ENCODE data around the gene GARRE1.
"Not testable (repeated sequence)": the region's sequence is repeated elsewhere in the genome, so short reads cannot be mapped to it uniquely, and the experiment has no call there.

The GARRE1 gene

DNA sequence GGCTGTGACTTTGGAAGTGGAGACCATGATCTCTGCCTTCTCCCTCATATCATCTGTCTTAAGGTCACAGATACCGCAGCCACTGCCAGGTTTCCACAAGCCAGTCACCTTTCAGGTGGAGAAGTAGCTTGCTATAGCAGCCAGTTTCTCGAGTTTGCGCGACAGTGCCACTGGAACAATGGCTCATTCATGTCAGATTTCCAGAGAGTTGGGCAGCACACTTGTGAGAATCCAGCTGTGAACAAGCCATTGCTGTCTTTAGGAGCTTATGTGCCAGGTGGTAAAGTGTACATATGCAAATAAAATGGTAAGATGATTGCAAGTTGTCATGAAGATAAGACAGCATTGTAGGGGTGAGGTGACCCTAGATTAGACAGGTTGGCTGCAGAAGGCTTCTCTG is 22.3 kb downstream of the GARRE1 start:
- no peaks in the 10 kb centered on the region for H3K36me3 ChIP-seq (ENCODE audit: insufficient read depth, low read length)
- no peak overlapping the region for H3K27ac ChIP-seq (ENCODE audit: low read depth, low read length)
- no peak overlapping the region for H3K4me3 ChIP-seq (ENCODE audit: low read depth, low read length)
- H2AFZ ChIP-seq (ENCODE audit: low read length, unreplicated experiment): no peak overlapping the region
- no peaks in the 10 kb centered on the region for H3K27me3 ChIP-seq (ENCODE audit: insufficient read depth, low read length)
- H3K79me2 ChIP-seq (ENCODE audit: control insufficient read depth, insufficient read depth, low read length, unreplicated experiment): peaks cover 20% of the 10 kb centered on the region
- peaks cover 9% of the 10 kb centered on the region for H3K4me1 ChIP-seq (ENCODE audit: control insufficient read depth, insufficient read depth, low read length, unreplicated experiment)

DNA sequence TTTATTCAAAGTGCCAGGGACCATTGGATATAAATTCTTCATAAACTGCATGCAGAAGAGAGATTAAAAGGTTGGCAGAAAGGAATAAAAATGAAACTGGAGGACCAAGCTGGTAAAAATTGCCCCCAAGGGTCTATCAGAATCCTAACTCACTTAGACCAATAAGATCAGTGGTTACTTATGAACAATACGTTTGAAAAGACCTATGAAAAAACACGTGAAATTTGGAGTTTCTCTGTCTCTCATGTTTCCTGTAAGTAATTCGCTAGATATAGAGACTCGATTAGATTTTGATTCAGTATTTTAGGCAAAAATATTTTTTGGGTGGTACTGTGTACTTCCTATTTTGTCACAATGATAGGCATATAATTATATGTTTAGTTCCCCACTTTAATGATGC is 22.9 kb downstream of the GARRE1 start:
- Histone ChIP-seq H3K4me1 (ENCODE audit: control insufficient read depth, insufficient read depth, low read length, unreplicated experiment) (peaks cover 9% of the 10 kb centered on the region), H3K27ac (ENCODE audit: low read depth, low read length) (no peak overlapping the region), H3K79me2 (ENCODE audit: control insufficient read depth, insufficient read depth, low read length, unreplicated experiment) (peaks cover 20% of the 10 kb centered on the region), H3K27me3 (ENCODE audit: insufficient read depth, low read length) (no peaks in the 10 kb centered on the region), H3K4me3 (ENCODE audit: low read depth, low read length) (no peak overlapping the region), H3K36me3 (ENCODE audit: insufficient read depth, low read length) (no peaks in the 10 kb centered on the region), H2AFZ (ENCODE audit: low read length, unreplicated experiment) (no peak overlapping the region)

DNA sequence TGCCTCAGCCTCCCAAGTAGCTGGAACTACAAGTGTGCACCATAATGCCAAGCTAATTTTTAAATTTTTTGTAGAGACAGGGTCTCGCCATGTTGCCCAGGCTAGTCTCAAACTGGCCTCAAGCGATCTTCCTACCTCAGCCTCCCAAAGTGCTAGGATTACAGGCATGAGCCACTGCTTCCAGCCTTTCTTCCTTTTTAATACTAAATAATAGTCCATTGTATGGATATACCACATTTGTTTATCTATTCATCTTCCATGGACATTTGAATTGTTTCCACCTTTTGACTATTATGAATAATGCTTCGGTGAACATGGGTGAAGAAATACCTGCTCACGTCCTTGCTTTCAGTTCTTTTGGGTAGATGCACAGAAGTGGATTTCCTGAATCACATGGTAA is 24.4 kb downstream of the GARRE1 start:
- Histone ChIP-seq H3K27ac (ENCODE audit: low read depth, low read length) (no peak overlapping the region), H2AFZ (ENCODE audit: low read length, unreplicated experiment) (no peak overlapping the region), H3K79me2 (ENCODE audit: control insufficient read depth, insufficient read depth, low read length, unreplicated experiment) (peaks cover 15% of the 10 kb centered on the region), H3K4me3 (ENCODE audit: low read depth, low read length) (no peak overlapping the region), H3K36me3 (ENCODE audit: insufficient read depth, low read length) (no peaks in the 10 kb centered on the region), H3K4me1 (ENCODE audit: control insufficient read depth, insufficient read depth, low read length, unreplicated experiment) (peaks cover 5% of the 10 kb centered on the region), H3K27me3 (ENCODE audit: insufficient read depth, low read length) (no peaks in the 10 kb centered on the region)

DNA sequence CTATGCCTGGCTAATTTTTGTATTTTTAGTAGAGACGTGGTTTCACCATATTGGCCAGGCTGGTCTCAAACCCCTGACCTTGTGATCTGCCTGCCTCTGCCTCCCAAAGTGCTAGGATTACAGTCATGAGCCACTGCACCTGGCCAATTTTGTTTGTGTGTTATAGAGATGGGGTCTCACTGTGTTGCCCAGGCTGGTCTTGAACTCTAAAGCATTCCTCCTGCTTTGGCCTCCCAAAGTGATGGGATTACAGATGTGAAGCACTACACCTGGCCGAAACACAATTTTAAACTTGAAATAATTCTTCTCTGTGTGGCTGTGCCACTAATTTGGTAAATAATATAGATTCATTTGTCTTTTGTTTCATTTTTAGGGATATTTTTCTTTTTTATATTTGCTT is 27.1 kb downstream of the GARRE1 start:
- H3K4me3 ChIP-seq (ENCODE audit: low read depth, low read length); H2AFZ ChIP-seq (ENCODE audit: low read length, unreplicated experiment); H3K79me2 ChIP-seq (ENCODE audit: control insufficient read depth, insufficient read depth, low read length, unreplicated experiment); H3K36me3 ChIP-seq (ENCODE audit: insufficient read depth, low read length); H3K27ac ChIP-seq (ENCODE audit: low read depth, low read length); H3K4me1 ChIP-seq (ENCODE audit: control insufficient read depth, insufficient read depth, low read length, unreplicated experiment); H3K27me3 ChIP-seq (ENCODE audit: insufficient read depth, low read length): not testable (repeated sequence)

DNA sequence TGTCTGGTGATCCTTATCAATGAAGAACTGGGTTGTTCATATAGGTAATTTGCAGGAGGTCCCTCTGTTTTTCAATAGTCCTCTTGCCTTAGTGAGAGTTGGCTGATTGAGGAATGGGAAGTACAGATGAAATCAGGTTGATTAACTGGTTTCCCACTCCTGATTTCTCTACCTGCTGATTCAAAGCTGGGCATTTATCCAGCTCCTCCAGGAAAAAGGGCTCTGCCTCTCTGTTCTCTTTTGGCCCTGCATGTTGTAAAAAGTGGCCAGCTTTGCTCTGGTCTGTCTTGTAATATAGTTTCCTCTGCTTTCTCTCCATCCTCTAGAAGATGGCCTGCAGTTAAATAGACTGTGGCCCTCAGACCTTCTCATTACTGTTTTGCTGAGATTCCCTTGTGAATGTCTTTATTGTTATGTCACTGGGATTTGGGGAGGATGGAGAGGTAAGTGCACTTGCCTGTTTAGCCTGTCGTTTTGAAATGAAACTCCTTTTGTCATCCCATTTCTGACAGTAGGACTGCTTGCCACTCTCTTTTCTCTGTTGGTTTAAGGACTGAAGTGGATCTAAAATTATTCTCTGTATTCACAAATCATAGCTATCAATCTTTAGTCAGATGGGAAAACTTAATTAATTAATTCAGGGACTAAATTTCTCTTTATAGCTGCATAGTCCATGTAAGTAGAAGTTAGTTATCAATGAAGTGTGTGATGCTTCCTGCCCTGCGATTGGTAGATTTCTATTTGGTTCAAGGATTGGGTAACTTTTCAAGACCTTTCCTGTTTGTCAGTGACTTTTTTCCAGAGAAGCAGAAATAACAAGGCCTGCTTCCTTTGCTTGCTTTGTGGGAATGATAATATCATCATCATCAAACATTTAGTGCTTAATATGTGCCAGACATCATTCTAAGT is 28.5 kb downstream of the GARRE1 start:
- H3K27ac ChIP-seq (ENCODE audit: low read depth, low read length): no peak overlapping the region
- no peaks in the 10 kb centered on the region for H3K4me1 ChIP-seq (ENCODE audit: control insufficient read depth, insufficient read depth, low read length, unreplicated experiment)
- H3K79me2 ChIP-seq (ENCODE audit: control insufficient read depth, insufficient read depth, low read length, unreplicated experiment): peaks cover 3% of the 10 kb centered on the region
- no peaks in the 10 kb centered on the region for H3K36me3 ChIP-seq (ENCODE audit: insufficient read depth, low read length)
- no peaks in the 10 kb centered on the region for H3K27me3 ChIP-seq (ENCODE audit: insufficient read depth, low read length)
- no peak overlapping the region for H2AFZ ChIP-seq (ENCODE audit: low read length, unreplicated experiment)
- no peak overlapping the region for H3K4me3 ChIP-seq (ENCODE audit: low read depth, low read length)

DNA sequence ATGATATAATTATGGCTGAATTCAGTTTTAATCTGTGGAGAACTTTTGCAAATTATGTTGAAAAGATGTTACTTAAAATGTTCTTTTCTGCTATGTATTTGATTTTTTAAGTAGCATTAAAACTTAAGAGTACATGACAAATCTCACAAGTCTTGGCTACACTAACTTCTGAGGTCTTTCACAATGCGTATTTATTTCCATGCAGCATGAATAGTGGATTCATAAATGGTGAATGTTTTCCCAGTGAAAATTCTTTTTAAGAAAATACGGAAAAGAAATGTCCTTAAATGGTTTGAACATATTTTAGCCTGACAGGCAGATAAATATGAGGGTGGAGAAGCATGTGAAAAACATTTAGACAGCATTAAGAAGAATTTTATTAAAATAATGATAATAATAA is 30.2 kb downstream of the GARRE1 start:
- H3K4me3 ChIP-seq (ENCODE audit: low read depth, low read length): no peak overlapping the region
- no peaks in the 10 kb centered on the region for H3K4me1 ChIP-seq (ENCODE audit: control insufficient read depth, insufficient read depth, low read length, unreplicated experiment)
- no peak overlapping the region for H3K27ac ChIP-seq (ENCODE audit: low read depth, low read length)

DNA sequence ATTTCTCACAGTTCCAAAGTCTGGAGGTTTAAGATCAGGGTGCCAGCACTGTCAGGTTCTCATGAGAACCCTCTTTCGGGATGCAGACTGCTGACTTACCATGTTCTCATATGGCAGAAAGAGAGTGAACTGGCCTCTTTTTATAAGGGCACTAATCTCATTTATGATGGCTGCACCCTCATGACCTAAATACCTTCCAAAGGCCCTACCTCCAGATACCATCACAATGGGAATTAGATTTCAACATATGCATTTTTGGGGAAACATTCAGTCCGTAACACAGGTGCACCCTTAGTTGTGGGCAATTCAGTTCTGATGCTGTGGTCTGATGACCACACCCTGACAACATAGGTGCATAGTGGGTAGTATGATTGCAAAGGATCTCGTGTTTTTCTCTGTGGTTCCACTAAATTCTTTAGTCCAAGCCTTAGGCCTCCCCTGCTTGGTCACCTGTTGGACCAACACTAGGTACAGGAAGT is 33.3 kb downstream of the GARRE1 start:
- Histone ChIP-seq H3K4me1 (ENCODE audit: control insufficient read depth, insufficient read depth, low read length, unreplicated experiment) (no peaks in the 10 kb centered on the region), H3K27me3 (ENCODE audit: insufficient read depth, low read length) (no peaks in the 10 kb centered on the region), H3K27ac (ENCODE audit: low read depth, low read length) (no peak overlapping the region), H3K79me2 (ENCODE audit: control insufficient read depth, insufficient read depth, low read length, unreplicated experiment) (no peaks in the 10 kb centered on the region), H3K4me3 (ENCODE audit: low read depth, low read length) (no peak overlapping the region), H3K36me3 (ENCODE audit: insufficient read depth, low read length) (no peaks in the 10 kb centered on the region), H2AFZ (ENCODE audit: low read length, unreplicated experiment) (no peak overlapping the region)

More for the DNA sequence above, 30.2 kb downstream of the GARRE1 start:
- peaks cover 3% of the 10 kb centered on the region for H3K79me2 ChIP-seq (ENCODE audit: control insufficient read depth, insufficient read depth, low read length, unreplicated experiment)
- no peaks in the 10 kb centered on the region for H3K27me3 ChIP-seq (ENCODE audit: insufficient read depth, low read length)
- no peak overlapping the region for H2AFZ ChIP-seq (ENCODE audit: low read length, unreplicated experiment)
- H3K36me3 ChIP-seq (ENCODE audit: insufficient read depth, low read length): no peaks in the 10 kb centered on the region

DNA sequence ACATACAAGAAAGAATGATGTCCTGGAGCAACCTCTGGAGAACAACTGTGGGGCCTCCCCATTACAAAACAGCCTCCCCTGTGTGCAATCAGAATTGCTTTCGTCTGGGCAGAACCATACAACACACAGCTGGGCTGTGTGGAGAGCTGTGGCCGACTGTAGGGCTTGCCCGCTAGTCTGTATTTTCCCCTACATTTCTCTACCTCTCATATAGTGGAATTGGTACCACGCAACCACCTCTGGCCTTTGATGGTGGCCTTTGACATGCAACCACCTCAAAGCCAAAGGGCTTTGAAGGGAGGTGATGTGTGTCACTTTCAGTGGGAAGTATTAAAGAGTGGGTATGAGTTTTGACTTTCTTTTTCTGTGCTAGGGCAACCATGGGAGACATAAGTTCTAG is 34.0 kb downstream of the GARRE1 start:
- no peak overlapping the region for H2AFZ ChIP-seq (ENCODE audit: low read length, unreplicated experiment)
- no peaks in the 10 kb centered on the region for H3K4me1 ChIP-seq (ENCODE audit: control insufficient read depth, insufficient read depth, low read length, unreplicated experiment)
- no peak overlapping the region for H3K27ac ChIP-seq (ENCODE audit: low read depth, low read length)
- H3K4me3 ChIP-seq (ENCODE audit: low read depth, low read length): no peak overlapping the region
- no peaks in the 10 kb centered on the region for H3K36me3 ChIP-seq (ENCODE audit: insufficient read depth, low read length)
- no peaks in the 10 kb centered on the region for H3K79me2 ChIP-seq (ENCODE audit: control insufficient read depth, insufficient read depth, low read length, unreplicated experiment)
- no peaks in the 10 kb centered on the region for H3K27me3 ChIP-seq (ENCODE audit: insufficient read depth, low read length)

DNA sequence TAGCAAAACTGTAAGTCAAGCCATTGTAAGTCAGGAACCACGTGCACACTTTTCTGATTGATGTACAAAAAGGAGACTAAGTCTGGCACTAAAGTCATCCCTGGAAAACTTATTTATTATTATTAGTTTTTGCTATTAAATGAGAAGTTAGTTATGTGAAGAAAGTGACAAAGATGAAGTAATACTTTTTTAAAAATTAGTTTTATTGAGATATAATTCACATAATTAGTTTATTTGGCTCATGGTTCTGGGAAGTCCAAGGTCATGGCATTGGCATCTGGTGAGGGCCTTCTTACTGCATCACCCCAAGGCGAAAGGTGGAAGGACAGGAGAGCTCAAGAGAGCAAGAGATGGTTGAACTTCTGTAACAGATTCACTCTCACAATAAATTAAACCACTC is 36.9 kb downstream of the GARRE1 start:
- H3K4me1 ChIP-seq (ENCODE audit: control insufficient read depth, insufficient read depth, low read length, unreplicated experiment): no peaks in the 10 kb centered on the region

DNA sequence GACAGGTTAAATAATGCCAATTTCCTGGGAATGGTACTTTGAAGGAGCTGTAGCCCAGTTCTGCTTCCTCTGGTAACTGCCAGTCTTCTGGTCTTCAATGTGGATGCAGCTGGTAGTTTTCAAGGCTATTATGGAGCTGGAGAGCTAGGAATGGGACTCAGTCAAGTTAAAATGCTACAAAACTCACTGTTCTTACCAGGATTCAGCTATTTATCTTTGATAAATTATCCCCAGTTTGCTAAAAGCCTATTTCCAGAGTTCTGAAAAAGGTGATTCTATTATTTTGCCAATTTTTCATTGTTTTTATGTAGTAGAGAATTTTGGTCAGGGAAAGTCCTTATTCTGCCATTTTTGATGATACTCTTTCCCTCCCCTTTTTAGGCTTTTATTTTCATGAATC is 40.7 kb downstream of the GARRE1 start:
- no peaks in the 10 kb centered on the region for H3K27me3 ChIP-seq (ENCODE audit: insufficient read depth, low read length)
- H3K36me3 ChIP-seq (ENCODE audit: insufficient read depth, low read length): no peaks in the 10 kb centered on the region
- H3K4me1 ChIP-seq (ENCODE audit: control insufficient read depth, insufficient read depth, low read length, unreplicated experiment): no peaks in the 10 kb centered on the region
- H2AFZ ChIP-seq (ENCODE audit: low read length, unreplicated experiment): no peak overlapping the region
- H3K4me3 ChIP-seq (ENCODE audit: low read depth, low read length): no peak overlapping the region
- H3K79me2 ChIP-seq (ENCODE audit: control insufficient read depth, insufficient read depth, low read length, unreplicated experiment): no peaks in the 10 kb centered on the region
- H3K27ac ChIP-seq (ENCODE audit: low read depth, low read length): no peak overlapping the region

More for the DNA sequence above, 36.9 kb downstream of the GARRE1 start:
- Histone ChIP-seq H3K4me3 (ENCODE audit: low read depth, low read length) (no peak overlapping the region), H3K79me2 (ENCODE audit: control insufficient read depth, insufficient read depth, low read length, unreplicated experiment) (no peaks in the 10 kb centered on the region), H3K36me3 (ENCODE audit: insufficient read depth, low read length) (no peaks in the 10 kb centered on the region), H3K27ac (ENCODE audit: low read depth, low read length) (no peak overlapping the region), H2AFZ (ENCODE audit: low read length, unreplicated experiment) (no peak overlapping the region), H3K27me3 (ENCODE audit: insufficient read depth, low read length) (no peaks in the 10 kb centered on the region)

DNA sequence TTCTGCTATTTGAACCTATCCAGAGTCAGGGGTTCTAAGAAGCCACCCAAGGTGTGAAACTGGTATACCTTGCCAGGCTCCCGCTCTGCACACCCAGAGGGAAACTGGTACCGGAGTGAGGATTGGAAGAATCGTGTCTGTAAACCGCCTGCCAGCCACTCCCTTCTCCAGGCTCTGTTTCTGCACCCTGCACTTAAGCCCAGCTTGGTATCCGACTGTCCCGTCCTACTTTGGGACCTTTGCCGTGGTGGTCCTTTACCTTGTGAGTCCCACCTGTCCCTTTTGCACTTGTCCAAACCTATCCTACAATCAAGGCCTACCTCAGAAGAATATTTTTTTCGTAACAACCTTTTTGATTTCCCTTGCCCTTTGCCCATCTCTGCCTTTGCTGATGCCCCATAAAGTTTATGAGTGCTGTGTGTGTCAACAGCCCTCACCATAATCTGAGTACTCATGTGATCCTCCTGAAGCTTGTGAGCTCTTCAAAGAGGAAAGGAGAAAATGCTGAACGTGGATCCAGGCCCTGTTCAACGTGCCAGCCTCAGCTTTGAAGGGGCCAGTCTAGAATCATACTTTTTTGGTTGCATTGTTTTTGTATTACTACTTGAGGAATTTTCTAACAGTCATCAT is 44.7 kb downstream of the GARRE1 start:
- Histone ChIP-seq H2AFZ (ENCODE audit: low read length, unreplicated experiment) (no peak overlapping the region), H3K36me3 (ENCODE audit: insufficient read depth, low read length) (no peaks in the 10 kb centered on the region), H3K4me1 (ENCODE audit: control insufficient read depth, insufficient read depth, low read length, unreplicated experiment) (no peaks in the 10 kb centered on the region), H3K27me3 (ENCODE audit: insufficient read depth, low read length) (no peaks in the 10 kb centered on the region), H3K79me2 (ENCODE audit: control insufficient read depth, insufficient read depth, low read length, unreplicated experiment) (no peaks in the 10 kb centered on the region), H3K4me3 (ENCODE audit: low read depth, low read length) (no peak overlapping the region), H3K27ac (ENCODE audit: low read depth, low read length) (no peak overlapping the region)
